ENCODE measurements around the gene KDM5B. TPM values are rescaled to one million over a fixed set of nuclear protein-coding genes. Genes with fewer than 3 reads are reported as not detected.

The KDM5B gene
- polyA plus RNA-seq, 1 donor from 2014 or later, result 88.4 TPM

DNA sequence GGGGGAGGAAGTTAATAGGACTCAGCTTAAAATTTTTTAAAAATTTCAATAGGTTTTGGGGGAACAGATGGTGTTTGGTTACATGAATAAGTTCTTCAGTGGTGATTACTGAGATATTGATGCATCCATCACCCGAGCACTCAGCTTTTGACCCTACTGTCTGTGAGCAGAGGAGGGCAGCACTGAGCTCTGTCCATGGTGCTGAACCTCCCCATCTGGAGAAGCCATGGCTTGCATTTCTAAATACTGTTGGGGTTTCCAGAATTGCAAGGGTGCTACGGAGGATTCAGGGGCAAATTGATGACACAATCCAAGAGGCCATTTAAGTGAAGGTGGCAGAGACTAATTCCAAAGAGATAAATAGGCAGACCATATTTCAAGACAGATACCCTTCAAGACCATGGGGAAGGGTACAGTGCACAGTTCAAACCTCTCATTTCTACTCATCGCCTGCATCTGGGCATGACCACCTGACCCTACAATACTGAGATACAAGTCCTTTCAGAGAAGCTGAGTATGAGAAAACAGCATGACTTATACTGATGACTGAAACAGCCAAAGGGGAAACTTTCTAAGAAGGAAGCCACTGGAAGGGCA is 115.2 kb downstream of the KDM5B start:
- no peaks in the 10 kb centered on the region for H3K79me2 ChIP-seq (replicated peaks; ENCODE audit: insufficient read depth, low read length)
- TF ChIP-seq RAD21 (conservative IDR thresholded peaks at IDR 0.05) (no peak), EP300 (conservative IDR thresholded peaks at IDR 0.05; ENCODE audit: poor library complexity, severe bottlenecking) (no peak), EZH2 (IDR thresholded peaks at IDR 0.05; ENCODE audit: borderline replicate concordance, insufficient read depth, low read length, poor library complexity, severe bottlenecking) (no peak), MXI1 (conservative IDR thresholded peaks at IDR 0.05; ENCODE audit: poor library complexity, severe bottlenecking) (no peak)
- TF ChIP-seq, protein P1, sequence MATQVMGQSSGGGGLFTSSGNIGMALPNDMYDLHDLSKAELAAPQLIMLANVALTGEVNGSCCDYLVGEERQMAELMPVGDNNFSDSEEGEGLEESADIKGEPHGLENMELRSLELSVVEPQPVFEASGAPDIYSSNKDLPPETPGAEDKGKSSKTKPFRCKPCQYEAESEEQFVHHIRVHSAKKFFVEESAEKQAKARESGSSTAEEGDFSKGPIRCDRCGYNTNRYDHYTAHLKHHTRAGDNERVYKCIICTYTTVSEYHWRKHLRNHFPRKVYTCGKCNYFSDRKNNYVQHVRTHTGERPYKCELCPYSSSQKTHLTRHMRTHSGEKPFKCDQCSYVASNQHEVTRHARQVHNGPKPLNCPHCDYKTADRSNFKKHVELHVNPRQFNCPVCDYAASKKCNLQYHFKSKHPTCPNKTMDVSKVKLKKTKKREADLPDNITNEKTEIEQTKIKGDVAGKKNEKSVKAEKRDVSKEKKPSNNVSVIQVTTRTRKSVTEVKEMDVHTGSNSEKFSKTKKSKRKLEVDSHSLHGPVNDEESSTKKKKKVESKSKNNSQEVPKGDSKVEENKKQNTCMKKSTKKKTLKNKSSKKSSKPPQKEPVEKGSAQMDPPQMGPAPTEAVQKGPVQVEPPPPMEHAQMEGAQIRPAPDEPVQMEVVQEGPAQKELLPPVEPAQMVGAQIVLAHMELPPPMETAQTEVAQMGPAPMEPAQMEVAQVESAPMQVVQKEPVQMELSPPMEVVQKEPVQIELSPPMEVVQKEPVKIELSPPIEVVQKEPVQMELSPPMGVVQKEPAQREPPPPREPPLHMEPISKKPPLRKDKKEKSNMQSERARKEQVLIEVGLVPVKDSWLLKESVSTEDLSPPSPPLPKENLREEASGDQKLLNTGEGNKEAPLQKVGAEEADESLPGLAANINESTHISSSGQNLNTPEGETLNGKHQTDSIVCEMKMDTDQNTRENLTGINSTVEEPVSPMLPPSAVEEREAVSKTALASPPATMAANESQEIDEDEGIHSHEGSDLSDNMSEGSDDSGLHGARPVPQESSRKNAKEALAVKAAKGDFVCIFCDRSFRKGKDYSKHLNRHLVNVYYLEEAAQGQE (IDR thresholded peaks at IDR 0.05; ENCODE audit: borderline replicate concordance), result peak; percentile 86
- TF ChIP-seq, protein P2, sequence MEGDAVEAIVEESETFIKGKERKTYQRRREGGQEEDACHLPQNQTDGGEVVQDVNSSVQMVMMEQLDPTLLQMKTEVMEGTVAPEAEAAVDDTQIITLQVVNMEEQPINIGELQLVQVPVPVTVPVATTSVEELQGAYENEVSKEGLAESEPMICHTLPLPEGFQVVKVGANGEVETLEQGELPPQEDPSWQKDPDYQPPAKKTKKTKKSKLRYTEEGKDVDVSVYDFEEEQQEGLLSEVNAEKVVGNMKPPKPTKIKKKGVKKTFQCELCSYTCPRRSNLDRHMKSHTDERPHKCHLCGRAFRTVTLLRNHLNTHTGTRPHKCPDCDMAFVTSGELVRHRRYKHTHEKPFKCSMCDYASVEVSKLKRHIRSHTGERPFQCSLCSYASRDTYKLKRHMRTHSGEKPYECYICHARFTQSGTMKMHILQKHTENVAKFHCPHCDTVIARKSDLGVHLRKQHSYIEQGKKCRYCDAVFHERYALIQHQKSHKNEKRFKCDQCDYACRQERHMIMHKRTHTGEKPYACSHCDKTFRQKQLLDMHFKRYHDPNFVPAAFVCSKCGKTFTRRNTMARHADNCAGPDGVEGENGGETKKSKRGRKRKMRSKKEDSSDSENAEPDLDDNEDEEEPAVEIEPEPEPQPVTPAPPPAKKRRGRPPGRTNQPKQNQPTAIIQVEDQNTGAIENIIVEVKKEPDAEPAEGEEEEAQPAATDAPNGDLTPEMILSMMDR (IDR thresholded peaks at IDR 0.05; ENCODE audit: poor library complexity, severe bottlenecking), result no peak
- H3K27me3 ChIP-seq (ENCODE audit: insufficient read depth, low read depth, low read length), result peaks cover 18% of the 10 kb centered on the region
- no peaks in the 10 kb centered on the region for H3K36me3 ChIP-seq (ENCODE audit: insufficient read depth, low read length)
- H4K20me1 ChIP-seq (ENCODE audit: insufficient read depth), result no peaks in the 10 kb centered on the region
- no peak overlapping the region for H2AFZ ChIP-seq (ENCODE audit: low read depth, low read length)
- H3K9me2 ChIP-seq (ENCODE audit: insufficient read depth, low read length), result no peaks in the 10 kb centered on the region
- H3K27ac ChIP-seq (ENCODE audit: low read length), result no peak overlapping the region
- no peaks in the 10 kb centered on the region for H3K9me3 ChIP-seq (ENCODE audit: low read length)
- no peak overlapping the region for H3K9ac ChIP-seq (ENCODE audit: low read length)
- H3F3A ChIP-seq (ENCODE audit: insufficient read depth, low read length, poor library complexity, severe bottlenecking), result no peaks in the 10 kb centered on the region
- no peak overlapping the region for H3K4me2 ChIP-seq (ENCODE audit: low read length)
- no peak overlapping the region for H3K4me3 ChIP-seq (ENCODE audit: low read length)

DNA sequence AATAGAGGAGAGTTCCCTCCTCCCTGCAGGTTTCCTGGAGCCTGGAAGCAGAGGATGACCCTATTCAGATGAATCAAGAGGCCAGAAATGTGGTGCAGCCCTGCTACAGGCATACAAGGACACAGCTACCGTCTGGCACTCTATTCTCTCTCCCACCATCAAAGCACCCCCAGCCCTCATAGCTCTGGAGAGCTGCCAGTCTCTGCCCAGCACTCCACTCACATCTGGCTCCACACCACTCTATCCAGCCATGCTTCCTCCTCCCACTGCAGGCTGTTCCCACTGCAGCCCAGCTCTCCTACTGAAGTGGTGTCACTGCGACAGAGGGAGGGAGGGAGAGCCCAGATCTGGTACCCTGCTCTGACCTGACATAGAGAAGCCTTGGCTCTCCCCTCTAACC is 116.4 kb downstream of the KDM5B start:
- Histone ChIP-seq H3K4me2 (ENCODE audit: low read length) (no peak overlapping the region), H3K27me3 (ENCODE audit: insufficient read depth, low read depth, low read length) (peaks cover 18% of the 10 kb centered on the region), H3F3A (ENCODE audit: insufficient read depth, low read length, poor library complexity, severe bottlenecking) (no peaks in the 10 kb centered on the region), H3K9me2 (ENCODE audit: insufficient read depth, low read length) (no peaks in the 10 kb centered on the region), H3K36me3 (ENCODE audit: insufficient read depth, low read length) (no peaks in the 10 kb centered on the region), H2AFZ (ENCODE audit: low read depth, low read length) (no peak overlapping the region), H3K79me2 (replicated peaks; ENCODE audit: insufficient read depth, low read length) (no peaks in the 10 kb centered on the region), H3K9ac (ENCODE audit: low read length) (no peak overlapping the region), H4K20me1 (ENCODE audit: insufficient read depth) (no peaks in the 10 kb centered on the region), H3K4me3 (ENCODE audit: low read length) (no peak overlapping the region), H3K27ac (ENCODE audit: low read length) (no peak overlapping the region), H3K9me3 (ENCODE audit: low read length) (no peaks in the 10 kb centered on the region)
- TF ChIP-seq, protein P1 (IDR thresholded peaks at IDR 0.05; ENCODE audit: borderline replicate concordance), result no peak
- TF ChIP-seq TAF1 (IDR thresholded peaks at IDR 0.05; ENCODE audit: low read depth), result no peak
- TF ChIP-seq RAD21 (conservative IDR thresholded peaks at IDR 0.05), result no peak
- TF ChIP-seq EP300 (conservative IDR thresholded peaks at IDR 0.05; ENCODE audit: poor library complexity, severe bottlenecking), result no peak
- TF ChIP-seq MXI1 (conservative IDR thresholded peaks at IDR 0.05; ENCODE audit: poor library complexity, severe bottlenecking), result no peak
- TF ChIP-seq SMC3 (conservative IDR thresholded peaks at IDR 0.05; ENCODE audit: poor library complexity), result no peak
- TF ChIP-seq EZH2 (IDR thresholded peaks at IDR 0.05; ENCODE audit: borderline replicate concordance, insufficient read depth, low read length, poor library complexity, severe bottlenecking), result no peak
- no peak for TF ChIP-seq POLR2AphosphoS5 (IDR thresholded peaks at IDR 0.05)
- TF ChIP-seq, protein P2 (IDR thresholded peaks at IDR 0.05; ENCODE audit: poor library complexity, severe bottlenecking), result no peak

Measured in neural cell (in vitro differentiated cells).